Measurements from ENCODE around the gene ZNF391.

Gene ZNF391

GRCh38 chr6:27448456-27448855 lies 59.9 kb downstream of the ZNF391 start:
- no peak for DNase-seq (ENCODE audit: low spot score)
- no peak for TF ChIP-seq CTCF (IDR thresholded peaks at IDR 0.05; ENCODE audit: extremely low read depth, missing control alignments)

DNA sequence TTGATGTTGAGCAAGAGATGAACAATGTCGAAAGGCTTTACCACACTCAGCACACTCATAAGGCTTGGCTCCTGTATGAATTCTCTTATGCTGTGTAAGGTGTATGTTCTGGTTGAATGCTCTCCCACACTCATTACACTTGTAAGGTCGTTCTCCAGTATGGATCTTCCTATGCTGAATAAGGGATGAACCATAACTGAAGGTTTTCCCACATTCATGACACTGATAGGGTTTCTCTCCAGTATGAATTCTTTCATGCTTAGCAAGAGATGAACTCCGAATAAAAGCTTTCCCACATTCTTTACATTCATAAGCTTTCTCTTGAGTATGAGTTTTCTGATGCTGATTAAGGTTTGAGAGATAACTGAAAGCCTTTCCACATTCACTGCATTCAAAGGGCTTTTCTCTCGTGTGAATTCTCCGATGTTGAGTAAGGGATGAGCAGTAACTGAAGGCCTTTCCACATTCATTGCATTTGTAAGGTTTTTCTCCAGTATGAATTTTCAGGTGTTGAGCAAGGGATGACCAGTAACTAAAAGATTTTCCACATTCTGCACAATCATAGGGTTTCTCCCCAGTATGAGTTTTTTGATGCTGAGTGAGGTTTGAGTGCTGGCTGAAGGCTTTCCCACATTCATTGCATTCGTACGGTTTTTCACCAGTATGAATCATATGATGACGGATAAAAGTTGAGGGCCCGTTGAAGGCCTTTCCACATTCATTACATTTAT lies 63.3 kb downstream of the ZNF391 start:
- no peak for DNase-seq (ENCODE audit: low spot score)
- no peak for TF ChIP-seq CTCF (IDR thresholded peaks at IDR 0.05; ENCODE audit: extremely low read depth, missing control alignments)

GRCh38 chr6:27452496-27452897 lies 63.9 kb downstream of the ZNF391 start:
- DNase-seq (ENCODE audit: low spot score) = no peak

More at GRCh38 chr6:27452496-27452897, 63.9 kb downstream of the ZNF391 start:
- TF ChIP-seq CTCF (IDR thresholded peaks at IDR 0.05; ENCODE audit: extremely low read depth, missing control alignments) = no peak

Measured in GM20000 (cell line).